Prostate gland (tissue), 2 donors: ENCODE results near the gene PGF.

Experiments
- POLR2A ChIP-seq: fragments of 450-650 bp; IDR thresholded peaks from one replicate; pipeline ENCODE4 v1.6.1; 2016; ENCODE audit warnings: antibody characterized with exemption, mild to moderate bottlenecking
- POLR2AphosphoS5 ChIP-seq: sonication (generic); formaldehyde crosslinking; IDR thresholded peaks from one replicate; pipeline ENCODE4 v1.6.1; 2017; ENCODE audit warnings: antibody characterized with exemption
- TF ChIP-seq, protein P1 (sequence below), 4 experiments: fragments of 200-600 bp in 2 of 4; fragments of 450-650 bp in 2 of 4; sonication (generic) in 2 of 4; IDR thresholded peaks; 1 replicate in 3 of 4; 2 replicates in 1 of 4; pipeline ENCODE4 v1.5.1; 2016 to 2019; ENCODE audit warnings: antibody characterized with exemption in 4 of 4, mild to moderate bottlenecking in 2 of 4, moderate library complexity in 2 of 4

DNA sequence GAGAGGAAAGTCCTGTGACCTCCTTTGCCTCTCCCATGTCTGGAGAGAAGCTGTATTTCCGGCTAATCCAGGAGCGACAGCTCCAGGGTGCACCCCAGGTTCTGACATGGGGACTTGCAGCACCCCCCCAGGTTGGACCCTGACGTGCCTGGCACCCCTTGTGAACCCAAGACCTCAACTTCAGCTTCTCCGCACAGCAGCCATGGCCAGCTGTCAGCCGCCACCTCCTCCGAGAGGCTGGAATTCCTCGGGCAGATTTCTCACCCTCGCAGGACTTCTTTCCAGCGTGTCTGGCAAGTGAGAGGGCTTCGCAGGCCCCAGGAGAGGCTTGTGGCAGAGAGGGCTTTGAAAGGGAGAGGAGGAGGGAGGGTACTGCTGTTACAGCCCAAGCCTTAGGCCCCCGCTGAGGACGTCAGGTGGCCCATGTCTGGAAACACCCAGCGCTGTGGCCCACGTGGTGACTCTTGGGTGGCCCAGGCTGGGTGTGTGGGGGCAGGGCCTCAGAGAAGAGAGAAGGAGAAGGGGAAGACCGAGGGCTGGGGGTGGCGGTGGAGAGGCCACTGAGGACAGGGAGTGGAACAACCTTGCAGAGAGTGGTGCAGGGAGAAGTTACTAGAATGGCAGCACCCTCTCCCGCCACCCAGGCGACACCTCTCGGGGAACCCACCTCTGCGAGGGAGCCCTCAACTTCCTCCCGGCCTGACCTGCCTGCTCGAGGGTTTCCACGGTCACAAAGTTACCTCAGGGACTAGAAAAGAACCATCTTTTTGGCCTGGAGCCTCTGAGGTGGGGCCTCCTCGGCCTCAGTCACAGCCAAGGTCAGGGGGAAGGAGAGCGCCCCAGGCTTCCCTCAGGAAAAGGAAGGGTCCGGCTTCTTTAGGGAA lies 20.7 kb downstream of the PGF start:
- TF ChIP-seq, protein P1, sequence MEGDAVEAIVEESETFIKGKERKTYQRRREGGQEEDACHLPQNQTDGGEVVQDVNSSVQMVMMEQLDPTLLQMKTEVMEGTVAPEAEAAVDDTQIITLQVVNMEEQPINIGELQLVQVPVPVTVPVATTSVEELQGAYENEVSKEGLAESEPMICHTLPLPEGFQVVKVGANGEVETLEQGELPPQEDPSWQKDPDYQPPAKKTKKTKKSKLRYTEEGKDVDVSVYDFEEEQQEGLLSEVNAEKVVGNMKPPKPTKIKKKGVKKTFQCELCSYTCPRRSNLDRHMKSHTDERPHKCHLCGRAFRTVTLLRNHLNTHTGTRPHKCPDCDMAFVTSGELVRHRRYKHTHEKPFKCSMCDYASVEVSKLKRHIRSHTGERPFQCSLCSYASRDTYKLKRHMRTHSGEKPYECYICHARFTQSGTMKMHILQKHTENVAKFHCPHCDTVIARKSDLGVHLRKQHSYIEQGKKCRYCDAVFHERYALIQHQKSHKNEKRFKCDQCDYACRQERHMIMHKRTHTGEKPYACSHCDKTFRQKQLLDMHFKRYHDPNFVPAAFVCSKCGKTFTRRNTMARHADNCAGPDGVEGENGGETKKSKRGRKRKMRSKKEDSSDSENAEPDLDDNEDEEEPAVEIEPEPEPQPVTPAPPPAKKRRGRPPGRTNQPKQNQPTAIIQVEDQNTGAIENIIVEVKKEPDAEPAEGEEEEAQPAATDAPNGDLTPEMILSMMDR (IDR thresholded peaks at IDR 0.05): no peak
- TF ChIP-seq POLR2AphosphoS5 (no peak), POLR2A (no peak)
